ENCODE results near the gene ASPHD1. TPM values are rescaled to one million over a fixed set of nuclear protein-coding genes. Genes with fewer than 3 reads are reported as not detected.
"Not testable (repeated sequence)": the region's sequence is repeated elsewhere in the genome, so short reads cannot be mapped to it uniquely, and the experiment has no call there.

The ASPHD1 gene
- polyA plus RNA-seq, 1 of the 3 experiments (the other 2 are of a cell fraction) = 35.1 TPM

DNA sequence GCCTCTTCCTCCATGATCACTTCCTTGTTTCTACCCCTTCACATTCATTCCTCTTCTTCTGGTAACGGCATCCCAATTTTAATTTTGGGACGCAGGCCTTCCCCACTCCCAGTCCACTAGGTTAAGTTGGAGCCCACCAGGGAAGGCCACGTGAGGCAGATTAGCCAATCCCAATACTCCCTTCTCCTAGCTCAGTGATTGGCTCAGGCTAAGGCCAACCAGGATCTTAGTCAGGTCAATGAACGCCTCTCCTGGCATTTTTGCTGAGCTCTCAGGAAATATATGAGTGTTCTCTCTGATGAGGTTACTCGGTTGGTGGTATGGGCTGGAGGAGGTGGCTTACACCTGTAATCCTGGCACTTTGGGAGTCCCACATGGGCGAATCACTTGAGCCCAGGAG lies 16.3 kb upstream of the ASPHD1 start:
- no peaks in the 10 kb centered on the region for H3K27me3 ChIP-seq (ENCODE audit: insufficient read depth)
- no peak for DNase-seq
- H4K20me1 ChIP-seq (ENCODE audit: insufficient read depth) = no peaks in the 10 kb centered on the region
- no peaks in the 10 kb centered on the region for H3K9me2 ChIP-seq
- WGBS (ENCODE audit: low lambda C conversion rate) = 84% methylated on average over 6 of the region's 6 CpGs
- no peaks in the 10 kb centered on the region for H3K4me1 ChIP-seq (ENCODE audit: control insufficient read depth in 1 of 2, insufficient read depth in 2 of 2, low read depth in 1 of 2, low read length in 1 of 2)
- H3K27ac ChIP-seq (ENCODE audit: low read depth in 2 of 2, low read length in 1 of 2) = no peak overlapping the region
- H3K79me2 ChIP-seq (ENCODE audit: insufficient read depth) = no peaks in the 10 kb centered on the region
- no peaks in the 10 kb centered on the region for H3F3A ChIP-seq (replicated peaks; ENCODE audit: insufficient read depth)
- POLR2A ChIA-PET = no interaction called here
- H3K4me3 ChIP-seq (ENCODE audit: low read depth in 2 of 2, low read length in 1 of 2) = no peak overlapping the region
- no peak overlapping the region for H2AFZ ChIP-seq (ENCODE audit: low read depth)
- H3K9me3 ChIP-seq = no peaks in the 10 kb centered on the region
- CTCF ChIA-PET = interaction anchor here (0.6 to 1.2 kb wide), 3 partner anchors 21 to 110 kb away, joined by 3 to 5 read pairs (median 3); partner anchors contain the start of gene CDIPT
- TF ChIP-seq GATA2 (CRISPR knock-in tag; IDR thresholded peaks at IDR 0.05) (no peak), TAF1 (IDR thresholded peaks at IDR 0.05; ENCODE audit: borderline replicate concordance, low read depth, low read length) (no peak)
- H3K9ac ChIP-seq = no peak overlapping the region
- H3K36me3 ChIP-seq (replicated peaks in 1 of 2; ENCODE audit: control insufficient read depth in 1 of 2, insufficient read depth in 2 of 2, low read length in 1 of 2) = peaks cover 4 to 8% of the 10 kb centered on the region in 2 experiments
- no peak overlapping the region for H3K4me2 ChIP-seq

GRCh38 chr16:29889372-29889771 lies 10.9 kb upstream of the ASPHD1 start:
- WGBS (ENCODE audit: low lambda C conversion rate) = 90% methylated on average over 3 of the region's 3 CpGs
- H2AFZ ChIP-seq (ENCODE audit: low read depth); H3K9me3 ChIP-seq; H3K4me1 ChIP-seq (ENCODE audit: control insufficient read depth in 1 of 2, insufficient read depth in 2 of 2, low read depth in 1 of 2, low read length in 1 of 2); H3K9me2 ChIP-seq; H3K4me3 ChIP-seq (ENCODE audit: low read depth in 2 of 2, low read length in 1 of 2); H3K27me3 ChIP-seq (ENCODE audit: insufficient read depth); H3K27ac ChIP-seq (ENCODE audit: low read depth in 2 of 2, low read length in 1 of 2); H3F3A ChIP-seq (replicated peaks; ENCODE audit: insufficient read depth); H3K36me3 ChIP-seq (replicated peaks in 1 of 2; ENCODE audit: control insufficient read depth in 1 of 2, insufficient read depth in 2 of 2, low read length in 1 of 2); H3K4me2 ChIP-seq; H3K9ac ChIP-seq; POLR2A ChIA-PET; H4K20me1 ChIP-seq (ENCODE audit: insufficient read depth); H3K79me2 ChIP-seq (ENCODE audit: insufficient read depth); DNase-seq: not testable (repeated sequence)
- CTCF ChIA-PET = interaction anchor here (1.0 to 1.5 kb wide), 3 partner anchors 12 to 82 kb away, joined by 3 to 5 read pairs (median 3); no protein-coding TSS in a partner anchor

GRCh38 chr16:29891525-29892457 lies 8.5 kb upstream of the ASPHD1 start:
- Histone ChIP-seq H3K4me1 (ENCODE audit: control insufficient read depth in 1 of 2, insufficient read depth in 2 of 2, low read depth in 1 of 2, low read length in 1 of 2) (no peaks in the 10 kb centered on the region; a peak in 1 of 4 replicates), H4K20me1 (ENCODE audit: insufficient read depth) (no peaks in the 10 kb centered on the region), H3K27me3 (ENCODE audit: insufficient read depth) (no peaks in the 10 kb centered on the region), H3K27ac (ENCODE audit: low read depth in 2 of 2, low read length in 1 of 2) (no peak overlapping the region), H3K9me3 (no peaks in the 10 kb centered on the region), H3K9me2 (no peaks in the 10 kb centered on the region), H3K4me2 (no peak overlapping the region), H3K4me3 (ENCODE audit: low read depth in 2 of 2, low read length in 1 of 2) (no peak overlapping the region), H3K79me2 (ENCODE audit: insufficient read depth) (no peaks in the 10 kb centered on the region), H2AFZ (ENCODE audit: low read depth) (no peak overlapping the region), H3K36me3 (replicated peaks in 1 of 2; ENCODE audit: control insufficient read depth in 1 of 2, insufficient read depth in 2 of 2, low read length in 1 of 2) (peaks cover 0 to 5% of the 10 kb centered on the region in 2 experiments), H3F3A (replicated peaks; ENCODE audit: insufficient read depth) (peaks cover 5% of the 10 kb centered on the region), H3K9ac (no peak overlapping the region)
- no peak for DNase-seq
- CTCF ChIA-PET = interaction anchor here (1.1 to 1.8 kb wide), 2 partner anchors 8 to 43 kb away, joined by 3 to 4 read pairs; partner anchors contain the start of gene SEZ6L2
- 82% methylated on average over 10 of the region's 10 CpGs for WGBS (ENCODE audit: low lambda C conversion rate)
- TF ChIP-seq GABPA (IDR thresholded peaks at IDR 0.05; ENCODE audit: low read depth) (no peak), FOXJ3 (CRISPR knock-in tag; IDR thresholded peaks at IDR 0.05) (no peak), NFIC (IDR thresholded peaks at IDR 0.05; ENCODE audit: borderline replicate concordance) (no peak), TCF12 (IDR thresholded peaks at IDR 0.05) (no peak)
- TF ChIP-seq, protein P1, sequence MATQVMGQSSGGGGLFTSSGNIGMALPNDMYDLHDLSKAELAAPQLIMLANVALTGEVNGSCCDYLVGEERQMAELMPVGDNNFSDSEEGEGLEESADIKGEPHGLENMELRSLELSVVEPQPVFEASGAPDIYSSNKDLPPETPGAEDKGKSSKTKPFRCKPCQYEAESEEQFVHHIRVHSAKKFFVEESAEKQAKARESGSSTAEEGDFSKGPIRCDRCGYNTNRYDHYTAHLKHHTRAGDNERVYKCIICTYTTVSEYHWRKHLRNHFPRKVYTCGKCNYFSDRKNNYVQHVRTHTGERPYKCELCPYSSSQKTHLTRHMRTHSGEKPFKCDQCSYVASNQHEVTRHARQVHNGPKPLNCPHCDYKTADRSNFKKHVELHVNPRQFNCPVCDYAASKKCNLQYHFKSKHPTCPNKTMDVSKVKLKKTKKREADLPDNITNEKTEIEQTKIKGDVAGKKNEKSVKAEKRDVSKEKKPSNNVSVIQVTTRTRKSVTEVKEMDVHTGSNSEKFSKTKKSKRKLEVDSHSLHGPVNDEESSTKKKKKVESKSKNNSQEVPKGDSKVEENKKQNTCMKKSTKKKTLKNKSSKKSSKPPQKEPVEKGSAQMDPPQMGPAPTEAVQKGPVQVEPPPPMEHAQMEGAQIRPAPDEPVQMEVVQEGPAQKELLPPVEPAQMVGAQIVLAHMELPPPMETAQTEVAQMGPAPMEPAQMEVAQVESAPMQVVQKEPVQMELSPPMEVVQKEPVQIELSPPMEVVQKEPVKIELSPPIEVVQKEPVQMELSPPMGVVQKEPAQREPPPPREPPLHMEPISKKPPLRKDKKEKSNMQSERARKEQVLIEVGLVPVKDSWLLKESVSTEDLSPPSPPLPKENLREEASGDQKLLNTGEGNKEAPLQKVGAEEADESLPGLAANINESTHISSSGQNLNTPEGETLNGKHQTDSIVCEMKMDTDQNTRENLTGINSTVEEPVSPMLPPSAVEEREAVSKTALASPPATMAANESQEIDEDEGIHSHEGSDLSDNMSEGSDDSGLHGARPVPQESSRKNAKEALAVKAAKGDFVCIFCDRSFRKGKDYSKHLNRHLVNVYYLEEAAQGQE (IDR thresholded peaks at IDR 0.05; ENCODE audit: low read depth, low read length) = no peak
- POLR2A ChIA-PET = no interaction called here

Measured in SK-N-SH (cell line).